Activated naive CD4-positive, alpha-beta T cell treated with anti-CD3 and anti-CD28 coated beads for 36 hours (primary cell): Measurements from ENCODE around the gene GTSE1. TPM values are rescaled to one million over a fixed set of nuclear protein-coding genes. Genes with fewer than 3 reads are reported as not detected.

ENCODE experiments used
- CTCF ChIA-PET: fragments of 350-600 bp; sonication (Branson Sonifier 250); formaldehyde crosslinking; loops from one replicate; lab custom pipeline; 2021; ENCODE audit warnings: antibody characterized with exemption; lab: Charles Lee
- DNase-seq: peaks from one replicate; pipeline ENCODE4 v3.0.0-alpha.2; 2020
- H3K27ac Mint-ChIP-seq: one replicate; pipeline ENCODE4 v1.8.0; 2021; ENCODE audit warnings: mild to moderate bottlenecking, mixed read lengths
- H3K27me3 Mint-ChIP-seq: one replicate; pipeline ENCODE4 v1.8.0; 2021; ENCODE audit warnings: low read depth, mixed read lengths
- H3K36me3 Mint-ChIP-seq: one replicate; pipeline ENCODE4 v1.8.0; 2021; ENCODE audit warnings: low read depth, mixed read lengths
- H3K4me1 Mint-ChIP-seq: one replicate; pipeline ENCODE4 v1.8.0; 2021; ENCODE audit warnings: low read depth, mixed read lengths
- H3K4me3 Mint-ChIP-seq: one replicate; pipeline ENCODE4 v1.8.0; 2021; ENCODE audit warnings: mild to moderate bottlenecking, moderate library complexity, mixed read lengths
- H3K9me3 Mint-ChIP-seq: one replicate; pipeline ENCODE4 v1.8.0; 2021; ENCODE audit warnings: mixed read lengths
- intact Hi-C: fragments of 100-400 bp; cut with micrococcal nuclease; formaldehyde crosslinking; loops from one replicate; pipeline ENCODE4 v1.15.1; 2023
- total RNA-seq, 2 experiments: library from RNA; stranded (reverse); gene quantifications; one replicate each; pipeline ENCODE4 v1.2.3, GENCODE V29; 2021

The GTSE1 gene
- total RNA-seq, 2 experiments from 2014 or later, result 39.7 to 39.8 TPM

DNA sequence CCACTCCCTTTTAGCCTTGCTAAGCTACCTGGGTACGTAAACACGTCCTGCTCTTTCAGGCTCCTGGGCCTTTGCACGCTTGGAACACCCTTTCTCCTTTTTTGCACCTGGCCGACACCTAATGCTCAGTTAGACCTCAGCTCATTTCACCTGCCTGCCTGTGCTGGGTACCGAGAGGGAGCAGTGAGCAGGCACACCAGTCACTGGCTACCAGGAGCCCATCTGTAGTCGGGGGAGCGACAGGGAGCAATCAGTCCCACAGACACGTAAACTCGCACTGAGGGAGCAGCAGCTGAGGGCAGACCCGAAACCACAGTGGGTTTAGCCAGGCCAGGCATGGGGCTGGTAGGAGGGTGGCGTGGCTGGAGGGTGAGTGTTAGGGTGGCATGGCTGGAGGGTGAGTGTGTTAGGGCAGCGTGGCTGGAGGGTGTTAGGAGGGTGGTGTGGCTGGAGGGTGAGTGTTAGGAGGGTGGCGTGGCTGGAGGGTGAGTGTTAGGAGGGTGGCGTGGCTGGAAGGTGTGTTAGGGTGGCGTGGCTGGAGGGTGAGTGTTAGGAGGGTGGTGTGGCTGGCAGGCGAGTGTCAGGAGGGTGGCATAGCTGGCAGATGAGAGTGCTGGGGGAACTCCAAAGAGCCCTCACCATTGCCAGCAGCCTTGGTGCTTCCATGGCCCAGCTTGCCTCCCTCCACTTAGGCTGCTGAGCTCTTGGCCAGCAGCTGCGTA is 6.4 kb upstream of the GTSE1 start:
- CTCF ChIA-PET, result no interaction called here
- no peaks in the 10 kb centered on the region for H3K36me3 Mint-ChIP-seq
- intact Hi-C loops, result no loop called here
- H3K4me3 Mint-ChIP-seq, result no peak overlapping the region
- peaks cover 5% of the 10 kb centered on the region for H3K4me1 Mint-ChIP-seq
- no peak for DNase-seq
- H3K27ac Mint-ChIP-seq, result no peak overlapping the region
- H3K9me3 Mint-ChIP-seq, result peaks cover 1% of the 10 kb centered on the region
- no peaks in the 10 kb centered on the region for H3K27me3 Mint-ChIP-seq

DNA sequence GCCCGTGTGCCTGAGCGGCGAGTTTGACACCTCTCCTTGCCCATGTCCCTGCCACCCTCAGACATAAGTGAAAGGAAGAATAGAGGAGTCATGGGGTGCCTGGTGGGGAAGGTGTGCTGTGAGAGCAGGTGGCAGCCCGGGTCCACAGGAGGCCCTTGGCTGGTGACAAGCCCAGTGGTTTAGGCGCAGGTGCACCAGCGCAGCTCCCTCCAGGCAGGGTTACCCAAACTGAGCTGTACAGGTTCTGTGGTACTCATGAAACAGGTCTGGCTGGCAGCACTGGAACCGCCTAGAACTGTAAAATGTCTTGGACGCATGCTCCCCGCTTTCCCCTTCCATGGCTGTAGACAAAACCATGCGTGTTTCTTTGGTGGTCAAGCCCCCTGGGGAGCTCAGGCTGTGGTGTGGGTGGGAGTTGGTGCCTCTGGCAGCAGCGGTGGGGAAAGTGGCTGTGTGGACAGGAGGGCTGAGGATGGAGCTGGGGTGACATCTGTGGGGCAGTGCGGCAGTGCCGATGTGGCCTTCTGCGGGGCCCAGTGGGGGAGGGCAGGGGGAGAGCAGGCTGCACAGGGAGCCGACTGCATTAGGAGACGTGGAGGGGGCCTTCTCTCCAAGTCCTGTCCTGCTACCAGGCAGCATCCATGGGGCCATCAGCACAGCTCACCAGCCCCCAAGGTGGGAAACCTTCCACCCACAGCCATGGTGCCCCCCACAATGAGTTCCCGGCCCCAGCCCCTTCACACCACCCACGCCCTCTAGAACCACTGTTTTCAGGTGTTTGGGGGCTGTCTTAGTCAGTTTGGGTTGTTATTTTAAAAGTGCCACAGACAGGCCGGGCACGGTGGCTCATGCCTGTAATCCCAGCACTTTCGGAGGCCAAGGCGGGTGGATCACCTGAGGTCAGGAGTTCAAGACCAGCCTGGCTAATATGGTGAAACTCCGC is 5.6 kb upstream of the GTSE1 start:
- CTCF ChIA-PET, result no interaction called here
- Mint-ChIP-seq H3K9me3 (peaks cover 1% of the 10 kb centered on the region), H3K27ac (no peak overlapping the region), H3K36me3 (peaks cover under 1% of the 10 kb centered on the region), H3K4me3 (no peak overlapping the region), H3K27me3 (no peaks in the 10 kb centered on the region), H3K4me1 (peaks cover 11% of the 10 kb centered on the region)
- intact Hi-C loops, result no loop called here
- no peak for DNase-seq

DNA sequence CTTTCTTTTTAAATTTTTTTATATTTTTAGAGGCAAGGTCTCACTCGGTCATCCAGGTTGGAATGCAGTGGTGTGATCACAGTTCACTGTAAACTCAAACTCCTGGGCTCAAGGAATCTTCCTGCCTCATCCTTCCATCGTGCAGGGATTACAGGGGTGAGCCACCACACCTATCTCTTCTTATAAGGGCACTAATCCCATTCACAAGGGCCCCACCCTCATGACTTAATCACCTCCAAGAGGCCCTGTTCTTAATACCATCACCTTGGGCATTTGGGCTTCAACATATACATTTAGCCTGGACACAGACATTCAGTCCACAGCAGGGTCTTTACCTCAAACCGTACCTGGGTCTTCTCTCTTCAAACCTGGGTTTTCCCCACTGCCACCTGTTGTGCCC is 4.5 kb upstream of the GTSE1 start:
- H3K9me3 Mint-ChIP-seq, result peaks cover 1% of the 10 kb centered on the region
- DNase-seq, result no peak
- H3K36me3 Mint-ChIP-seq, result peaks cover 2% of the 10 kb centered on the region
- no peaks in the 10 kb centered on the region for H3K27me3 Mint-ChIP-seq
- CTCF ChIA-PET, result no interaction called here
- H3K4me1 Mint-ChIP-seq, result peaks cover 15% of the 10 kb centered on the region
- H3K4me3 Mint-ChIP-seq, result no peak overlapping the region
- intact Hi-C loops, result no loop called here
- H3K27ac Mint-ChIP-seq, result no peak overlapping the region

DNA sequence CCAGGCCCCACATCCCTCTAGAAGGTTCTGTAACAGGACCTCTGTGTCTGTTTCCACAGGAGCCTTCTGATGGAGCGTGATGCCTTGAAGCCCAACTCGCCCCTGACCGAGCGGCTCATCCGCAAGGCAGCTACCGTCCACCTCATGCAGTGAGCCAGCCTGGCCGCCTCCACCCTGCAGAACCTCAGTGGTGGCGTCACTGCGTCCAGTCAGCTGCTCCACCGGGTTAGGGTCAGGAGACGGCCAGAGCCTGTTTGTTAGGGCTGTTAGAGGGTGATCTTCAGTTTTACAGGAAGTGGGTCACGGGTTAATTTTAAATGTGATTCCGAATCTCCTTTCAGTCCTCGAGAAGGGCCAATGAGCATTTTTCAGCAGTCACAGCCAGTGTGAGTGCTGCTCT is 3.9 kb upstream of the GTSE1 start:
- no peak for DNase-seq
- H3K36me3 Mint-ChIP-seq, result peaks cover 6% of the 10 kb centered on the region
- H3K27ac Mint-ChIP-seq, result no peak overlapping the region
- intact Hi-C loops, result no loop called here
- no peak overlapping the region for H3K4me3 Mint-ChIP-seq
- H3K27me3 Mint-ChIP-seq, result no peaks in the 10 kb centered on the region
- H3K9me3 Mint-ChIP-seq, result peaks cover 1% of the 10 kb centered on the region
- CTCF ChIA-PET, result no interaction called here
- H3K4me1 Mint-ChIP-seq, result peaks cover 18% of the 10 kb centered on the region

DNA sequence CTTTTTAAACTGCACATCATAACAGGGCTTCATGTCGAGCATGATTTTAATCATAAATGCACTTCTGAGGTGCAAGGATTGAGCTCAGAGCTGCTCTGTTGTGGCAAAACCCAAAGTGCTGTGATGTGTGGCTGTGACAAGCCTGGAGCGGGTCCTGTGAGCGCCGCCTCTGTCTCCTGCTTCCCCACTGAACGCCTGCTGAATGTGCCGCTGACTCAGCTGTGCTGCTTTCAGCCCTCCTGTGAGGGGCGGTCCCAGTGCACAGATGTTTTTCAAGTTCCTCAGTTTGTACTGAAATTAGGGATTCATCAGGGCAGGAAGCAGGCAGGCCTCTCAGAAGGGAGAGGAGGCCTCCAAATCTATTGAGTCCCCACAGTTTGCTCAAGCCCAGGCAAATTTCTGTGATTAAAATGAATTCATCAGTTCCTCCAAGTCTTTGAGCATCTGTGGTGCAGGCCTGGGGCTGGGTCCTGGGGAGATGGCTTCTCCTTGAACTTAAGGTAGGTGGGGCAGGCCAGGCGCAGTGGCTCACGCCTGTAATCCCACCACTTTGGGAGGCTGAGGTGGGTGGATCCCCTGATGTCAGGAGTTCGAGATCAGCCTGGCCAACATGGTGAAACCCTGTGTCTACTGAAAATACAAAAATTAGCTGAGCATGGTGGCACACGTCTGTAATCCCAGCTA is 3.0 kb upstream of the GTSE1 start:
- DNase-seq, result peak; percentile 56

DNA sequence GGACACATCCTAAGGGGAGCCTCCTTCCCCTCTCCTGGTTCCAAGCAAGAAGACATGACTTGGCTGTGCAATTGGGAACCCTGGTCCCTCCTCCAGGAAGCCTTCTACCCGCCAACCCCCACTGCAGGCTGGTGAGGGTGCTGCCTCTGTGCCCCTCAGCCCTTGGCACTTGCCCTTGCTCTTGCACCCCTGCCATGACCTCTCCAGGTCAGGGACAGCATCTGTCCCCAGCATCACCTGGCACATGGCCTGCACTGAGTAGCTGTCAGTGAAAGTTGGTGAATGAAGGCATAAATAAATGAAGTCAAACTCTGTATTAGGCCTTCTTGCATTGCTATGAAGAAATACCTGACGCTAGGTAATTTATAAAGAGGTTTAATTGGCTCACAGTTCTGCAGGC is 1.9 kb upstream of the GTSE1 start:
- intact Hi-C loops, result loop anchor here (5.0 kb wide), 1 partner anchor 248 kb away; no protein-coding TSS in a partner anchor
- CTCF ChIA-PET, result no interaction called here

More for the DNA sequence above, 3.0 kb upstream of the GTSE1 start:
- CTCF ChIA-PET, result no interaction called here
- Mint-ChIP-seq H3K9me3 (peaks cover 1% of the 10 kb centered on the region), H3K4me1 (peaks cover 23% of the 10 kb centered on the region), H3K27ac (no peak overlapping the region), H3K4me3 (no peak overlapping the region), H3K27me3 (peaks cover 2% of the 10 kb centered on the region), H3K36me3 (peaks cover 11% of the 10 kb centered on the region)
- intact Hi-C loops, result no loop called here

DNA sequence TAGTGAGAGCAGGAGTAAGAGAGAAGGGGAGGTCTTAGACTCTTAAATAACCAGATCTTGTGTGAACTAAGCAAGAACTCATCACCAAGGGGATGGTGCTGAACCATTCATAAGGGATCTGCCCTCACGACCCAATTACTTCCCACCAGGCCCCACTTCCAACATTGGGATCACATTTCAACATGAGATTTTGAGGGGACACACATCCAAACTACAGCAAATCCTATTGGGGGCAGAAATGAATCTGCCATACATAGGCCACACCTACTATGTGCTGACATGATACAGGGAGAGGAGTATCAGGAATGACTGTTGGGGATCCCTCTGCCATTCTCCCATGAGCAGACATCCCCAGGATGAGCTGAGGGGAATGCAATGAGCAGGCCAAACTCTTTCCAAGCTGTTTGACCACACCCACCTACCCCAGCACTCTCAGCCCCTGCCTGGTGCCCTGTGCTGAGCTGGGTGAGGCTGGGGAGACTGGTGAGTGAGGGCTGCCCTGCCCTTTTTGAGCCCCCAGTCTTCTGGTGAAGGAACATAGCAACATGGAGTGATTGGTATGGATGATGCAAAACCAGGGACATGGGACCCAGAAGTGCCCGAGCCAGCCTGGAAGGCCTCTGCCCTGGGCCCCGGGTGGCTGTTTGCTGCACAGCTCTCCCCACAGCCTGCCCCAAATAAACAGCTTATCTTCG is 1.2 kb upstream of the GTSE1 start:
- CTCF ChIA-PET, result interaction anchor here (0.8 to 1.7 kb wide), 3 partner anchors 12 to 173 kb away, joined by 3 to 10 read pairs (median 3); no protein-coding TSS in a partner anchor
- H3K27me3 Mint-ChIP-seq, result peaks cover 7% of the 10 kb centered on the region
- peak overlapping the region; percentile 93 for H3K4me3 Mint-ChIP-seq
- peaks cover 25% of the 10 kb centered on the region for H3K4me1 Mint-ChIP-seq
- no peak for DNase-seq
- peaks cover 1% of the 10 kb centered on the region for H3K9me3 Mint-ChIP-seq
- H3K27ac Mint-ChIP-seq, result peak overlapping the region; percentile 53
- H3K36me3 Mint-ChIP-seq, result peaks cover 25% of the 10 kb centered on the region
- intact Hi-C loops, result loop anchor here (5.0 kb wide), 1 partner anchor 247 kb away; no protein-coding TSS in a partner anchor

More for the DNA sequence above, 1.9 kb upstream of the GTSE1 start:
- Mint-ChIP-seq H3K9me3 (peaks cover 1% of the 10 kb centered on the region), H3K36me3 (peaks cover 20% of the 10 kb centered on the region), H3K4me1 (peaks cover 25% of the 10 kb centered on the region), H3K4me3 (peak overlapping the region; percentile 93), H3K27me3 (peaks cover 7% of the 10 kb centered on the region), H3K27ac (no peak overlapping the region)
- DNase-seq, result no peak

DNA sequence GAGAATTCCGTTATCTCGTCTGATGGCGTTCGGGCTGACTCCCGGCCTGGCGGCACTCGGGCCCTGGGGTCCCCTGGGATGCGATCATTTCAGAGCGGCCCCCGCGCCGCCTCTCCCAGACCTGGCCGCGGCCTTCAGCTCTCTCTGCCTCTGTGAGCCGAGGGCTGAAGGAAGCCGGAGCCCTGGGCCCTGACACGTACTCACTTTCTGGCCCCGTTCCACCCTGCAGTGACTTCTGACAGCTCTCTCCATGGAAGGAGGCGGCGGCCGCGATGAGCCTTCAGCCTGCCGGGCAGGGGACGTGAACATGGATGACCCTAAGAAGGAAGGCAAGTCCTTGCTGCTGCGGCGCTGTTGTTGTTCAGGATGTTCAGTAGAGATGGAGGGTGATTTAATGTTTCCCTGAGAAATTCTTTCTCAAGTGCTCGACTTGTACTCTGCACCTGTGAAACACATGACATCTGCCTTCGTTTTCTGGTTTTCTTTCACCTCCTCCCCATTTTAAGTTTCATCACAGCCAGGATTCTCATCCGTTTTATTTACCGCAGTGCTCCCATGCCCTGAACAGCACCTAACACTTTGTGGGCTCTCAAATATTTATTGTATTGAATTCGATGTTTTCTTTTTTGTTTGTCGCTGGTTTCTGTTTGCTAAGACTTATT is 612 bp downstream of the GTSE1 start:
- intact Hi-C loops, result loop anchor here (2.0 to 5.0 kb wide), 4 partner anchors 38 to 284 kb away; partner anchors contain the start of gene TRMU
- Mint-ChIP-seq H3K4me1 (peaks cover 25% of the 10 kb centered on the region), H3K27me3 (peaks cover 7% of the 10 kb centered on the region), H3K36me3 (peaks cover 31% of the 10 kb centered on the region), H3K9me3 (no peaks in the 10 kb centered on the region), H3K4me3 (peak overlapping the region; percentile 93), H3K27ac (no peak overlapping the region)
- CTCF ChIA-PET, result interaction anchor here (1.2 kb wide), 1 partner anchor 16 kb away, joined by 7 read pairs; no protein-coding TSS in a partner anchor
- DNase-seq, result peak; percentile 39

DNA sequence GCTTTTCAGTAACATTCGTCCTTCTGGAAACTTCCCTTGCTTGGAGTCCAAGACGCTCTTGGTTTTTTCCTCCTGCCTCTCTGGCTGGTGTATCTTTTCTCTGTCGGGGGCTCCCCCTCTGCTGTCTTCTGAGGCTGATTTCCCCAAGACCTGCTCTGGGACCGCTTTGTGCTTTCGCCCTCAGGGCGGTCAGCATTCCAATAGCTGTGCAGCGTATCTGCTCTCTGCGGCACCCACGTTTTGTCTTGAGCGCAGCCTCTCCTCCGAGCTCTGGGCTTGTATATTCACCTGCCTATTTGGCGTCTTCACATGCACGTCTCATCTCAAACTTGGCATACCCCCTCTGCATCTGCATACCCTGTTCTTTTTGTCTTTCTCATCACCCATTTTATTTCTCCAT is 2.4 kb downstream of the GTSE1 start:
- H3K27ac Mint-ChIP-seq, result no peak overlapping the region
- H3K36me3 Mint-ChIP-seq, result peaks cover 37% of the 10 kb centered on the region
- CTCF ChIA-PET, result no interaction called here
- H3K4me1 Mint-ChIP-seq, result peaks cover 23% of the 10 kb centered on the region
- intact Hi-C loops, result loop anchor here (5.0 kb wide), 1 partner anchor 243 kb away; no protein-coding TSS in a partner anchor
- peaks cover 7% of the 10 kb centered on the region for H3K27me3 Mint-ChIP-seq
- no peak for DNase-seq
- peak overlapping the region; percentile 60 for H3K4me3 Mint-ChIP-seq
- no peaks in the 10 kb centered on the region for H3K9me3 Mint-ChIP-seq

DNA sequence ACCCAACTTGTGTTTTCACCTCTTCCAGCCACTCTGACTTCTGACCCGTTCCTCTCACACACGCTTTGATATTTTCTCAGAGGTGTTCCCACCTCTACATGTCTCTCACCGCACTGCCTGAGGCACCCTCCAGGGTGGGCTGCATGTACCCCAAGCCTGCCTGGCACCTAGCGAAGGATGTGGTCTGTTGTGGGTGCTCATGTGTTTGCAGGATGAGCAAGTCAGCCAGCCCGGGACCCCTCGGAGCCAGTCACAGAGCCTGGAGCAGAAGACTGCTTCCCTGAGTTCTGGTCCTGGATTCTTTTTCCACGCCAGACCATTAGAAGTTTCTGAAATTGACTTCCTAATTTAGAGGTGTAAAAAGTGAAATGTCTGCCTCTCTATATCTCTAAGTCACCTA is 3.8 kb downstream of the GTSE1 start:
- H3K4me3 Mint-ChIP-seq, result no peak overlapping the region

DNA sequence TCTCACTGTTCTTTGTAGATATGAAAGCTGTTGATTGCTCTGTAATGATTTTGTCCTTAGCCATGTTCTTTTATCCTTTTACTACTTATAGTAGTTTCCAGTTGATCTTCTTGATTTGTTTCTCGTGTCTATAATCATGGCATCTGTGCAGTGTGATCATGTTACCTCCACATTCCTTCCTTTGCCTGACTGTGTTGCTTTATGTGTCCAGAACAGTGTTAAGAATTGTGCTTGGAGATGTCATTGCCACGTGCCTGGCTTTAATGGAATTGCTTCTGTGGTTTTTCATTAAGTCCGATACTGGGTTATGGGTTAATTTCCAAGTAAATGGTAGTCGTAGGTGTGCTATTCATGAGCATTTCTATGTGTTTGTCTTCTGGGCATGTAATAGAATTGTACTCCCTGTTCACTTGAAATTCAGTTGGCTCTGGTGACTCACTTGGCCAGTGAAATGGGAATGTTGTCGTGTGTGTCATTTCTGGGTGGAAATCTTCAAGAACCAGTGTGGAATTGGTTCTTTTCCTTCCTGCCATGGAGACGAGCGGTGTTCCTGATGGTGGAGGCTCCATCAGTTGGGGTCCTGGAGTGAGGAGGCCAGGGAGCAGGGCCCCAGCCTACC is 6.8 kb downstream of the GTSE1 start:
- Mint-ChIP-seq H3K9me3 (no peaks in the 10 kb centered on the region), H3K4me1 (peaks cover 6% of the 10 kb centered on the region), H3K27me3 (peaks cover 7% of the 10 kb centered on the region), H3K27ac (no peak overlapping the region), H3K36me3 (peaks cover 36% of the 10 kb centered on the region), H3K4me3 (no peak overlapping the region)
- CTCF ChIA-PET, result no interaction called here
- intact Hi-C loops, result no loop called here
- DNase-seq, result no peak

More for the DNA sequence above, 3.8 kb downstream of the GTSE1 start:
- H3K9me3 Mint-ChIP-seq, result no peaks in the 10 kb centered on the region
- intact Hi-C loops, result no loop called here
- H3K4me1 Mint-ChIP-seq, result peaks cover 19% of the 10 kb centered on the region
- H3K27ac Mint-ChIP-seq, result no peak overlapping the region
- H3K27me3 Mint-ChIP-seq, result peaks cover 7% of the 10 kb centered on the region
- H3K36me3 Mint-ChIP-seq, result peaks cover 37% of the 10 kb centered on the region
- DNase-seq, result no peak
- CTCF ChIA-PET, result interaction anchor here (0.6 kb wide), 1 partner anchor 184 kb away, joined by 4 read pairs; no protein-coding TSS in a partner anchor
